22Rv1 (cell line): ENCODE data around the gene HIVEP3.

Experiments used
- H3K27ac ChIP-seq: fragments of 450-650 bp; 2 replicates; pipeline ENCODE4 v1.5.1; 2017
- ZFX ChIP-seq: fragments of 450-650 bp; IDR thresholded peaks from 2 replicates; pipeline ENCODE4 v1.6.1; 2017; ENCODE audit warnings: antibody characterized with exemption, borderline replicate concordance
- TF ChIP-seq, protein P1 (sequence below): fragments of 450-650 bp; IDR thresholded peaks from 2 replicates; pipeline ENCODE4 v1.5.1; 2017; ENCODE audit warnings: mild to moderate bottlenecking

The HIVEP3 gene

DNA sequence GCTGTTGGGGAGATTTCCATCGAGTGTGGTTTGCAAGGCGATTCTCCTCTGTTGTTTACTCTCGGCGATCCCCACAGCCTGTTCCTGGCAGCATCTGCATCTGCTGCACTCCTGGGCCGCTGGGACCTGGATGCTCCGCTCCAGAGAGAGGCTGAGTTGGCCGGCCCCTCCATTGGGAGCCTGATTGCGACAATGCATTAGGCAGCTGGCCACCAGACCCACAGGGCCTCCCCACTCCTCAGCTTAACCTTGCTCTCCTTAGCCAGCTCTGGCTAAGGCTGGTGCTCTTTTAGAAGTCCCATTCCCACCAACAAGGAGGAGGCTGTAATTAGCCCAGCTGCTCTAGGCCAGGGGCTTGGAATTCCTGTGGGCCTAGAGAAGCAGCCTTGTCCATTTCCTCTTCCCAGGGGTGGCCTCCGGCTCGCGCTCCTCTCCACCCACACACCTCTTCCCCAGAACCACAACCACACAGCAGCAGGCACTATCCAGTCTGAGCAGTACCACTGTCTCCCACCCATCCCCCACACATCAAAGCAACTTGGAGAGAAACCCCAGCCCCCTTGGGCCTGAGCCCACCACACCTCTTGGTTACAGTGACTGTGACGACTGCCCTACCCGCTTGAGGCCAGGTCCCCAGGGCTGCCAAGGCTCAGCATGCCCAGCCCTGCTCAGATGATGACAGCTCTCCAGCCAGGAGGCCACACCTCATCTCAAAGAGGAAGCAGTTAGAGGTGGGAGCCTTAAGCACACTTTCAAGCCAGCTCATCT is 240.4 kb downstream of the HIVEP3 start:
- no peak overlapping the region for H3K27ac ChIP-seq
- TF ChIP-seq, protein P1, sequence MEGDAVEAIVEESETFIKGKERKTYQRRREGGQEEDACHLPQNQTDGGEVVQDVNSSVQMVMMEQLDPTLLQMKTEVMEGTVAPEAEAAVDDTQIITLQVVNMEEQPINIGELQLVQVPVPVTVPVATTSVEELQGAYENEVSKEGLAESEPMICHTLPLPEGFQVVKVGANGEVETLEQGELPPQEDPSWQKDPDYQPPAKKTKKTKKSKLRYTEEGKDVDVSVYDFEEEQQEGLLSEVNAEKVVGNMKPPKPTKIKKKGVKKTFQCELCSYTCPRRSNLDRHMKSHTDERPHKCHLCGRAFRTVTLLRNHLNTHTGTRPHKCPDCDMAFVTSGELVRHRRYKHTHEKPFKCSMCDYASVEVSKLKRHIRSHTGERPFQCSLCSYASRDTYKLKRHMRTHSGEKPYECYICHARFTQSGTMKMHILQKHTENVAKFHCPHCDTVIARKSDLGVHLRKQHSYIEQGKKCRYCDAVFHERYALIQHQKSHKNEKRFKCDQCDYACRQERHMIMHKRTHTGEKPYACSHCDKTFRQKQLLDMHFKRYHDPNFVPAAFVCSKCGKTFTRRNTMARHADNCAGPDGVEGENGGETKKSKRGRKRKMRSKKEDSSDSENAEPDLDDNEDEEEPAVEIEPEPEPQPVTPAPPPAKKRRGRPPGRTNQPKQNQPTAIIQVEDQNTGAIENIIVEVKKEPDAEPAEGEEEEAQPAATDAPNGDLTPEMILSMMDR, result no peak
- no peak for TF ChIP-seq ZFX

DNA sequence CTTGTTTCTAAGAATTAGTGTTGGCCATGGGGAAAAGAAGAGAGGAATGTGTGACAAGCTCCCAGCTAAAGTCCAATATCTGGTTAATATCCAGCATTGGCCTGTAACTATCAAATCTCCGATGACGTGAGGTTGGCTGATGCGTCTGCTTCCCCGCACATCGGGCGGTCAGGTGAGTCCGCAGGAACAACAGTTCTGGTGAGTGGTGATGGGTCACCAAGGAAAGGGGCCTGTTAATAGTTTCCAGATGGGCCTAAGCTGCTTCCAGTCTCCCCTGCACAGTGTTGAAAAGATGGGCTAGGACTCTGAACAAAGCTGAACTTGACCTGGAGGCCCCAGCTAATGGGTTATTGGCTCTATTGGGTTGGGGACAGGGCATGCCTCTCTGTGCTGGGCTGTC is 241.1 kb downstream of the HIVEP3 start:
- H3K27ac ChIP-seq, result no peak overlapping the region
- TF ChIP-seq, protein P1, result no peak
- TF ChIP-seq ZFX, result no peak

DNA sequence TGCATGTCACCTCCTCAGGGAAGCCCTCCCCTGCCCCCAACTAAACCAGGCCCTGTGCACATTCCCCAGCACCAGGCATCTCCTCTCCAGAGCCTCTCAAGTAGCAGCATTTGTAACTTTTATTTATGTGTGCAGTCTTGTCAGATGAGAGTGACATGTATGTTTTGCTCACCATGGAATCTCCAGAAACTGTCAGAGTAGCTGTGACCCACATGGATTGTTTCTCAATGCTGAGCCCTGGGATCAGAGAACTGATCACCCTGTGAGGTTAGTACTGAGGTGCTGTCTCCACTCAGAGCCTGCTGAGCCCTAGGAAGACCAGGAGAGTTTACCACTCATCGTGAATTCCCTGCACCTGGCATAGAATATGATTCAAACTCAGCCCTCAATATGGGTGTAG is 243.3 kb downstream of the HIVEP3 start:
- TF ChIP-seq, protein P1, result no peak

DNA sequence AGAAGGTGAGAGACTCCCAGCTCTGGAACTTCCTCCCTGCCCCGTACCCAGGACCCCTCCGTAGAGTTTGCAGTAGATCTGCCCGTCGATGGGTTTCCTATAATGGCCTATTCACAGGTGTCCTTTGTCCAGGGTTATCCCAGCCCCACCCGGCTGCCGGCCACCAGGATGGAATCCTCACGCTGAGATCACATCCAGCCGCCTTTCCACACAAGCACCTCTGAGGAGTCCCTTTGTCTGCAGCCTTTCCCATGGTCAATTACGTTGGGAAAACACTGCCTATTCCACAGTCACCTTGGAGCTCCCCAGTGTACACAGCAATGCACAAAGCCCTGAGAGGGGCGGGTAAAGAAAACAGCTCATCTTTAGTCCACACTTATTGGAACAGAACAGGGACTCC is 244.2 kb downstream of the HIVEP3 start:
- TF ChIP-seq ZFX, result no peak
- TF ChIP-seq, protein P1, result no peak

More for the DNA sequence above, 243.3 kb downstream of the HIVEP3 start:
- H3K27ac ChIP-seq, result no peak overlapping the region

DNA sequence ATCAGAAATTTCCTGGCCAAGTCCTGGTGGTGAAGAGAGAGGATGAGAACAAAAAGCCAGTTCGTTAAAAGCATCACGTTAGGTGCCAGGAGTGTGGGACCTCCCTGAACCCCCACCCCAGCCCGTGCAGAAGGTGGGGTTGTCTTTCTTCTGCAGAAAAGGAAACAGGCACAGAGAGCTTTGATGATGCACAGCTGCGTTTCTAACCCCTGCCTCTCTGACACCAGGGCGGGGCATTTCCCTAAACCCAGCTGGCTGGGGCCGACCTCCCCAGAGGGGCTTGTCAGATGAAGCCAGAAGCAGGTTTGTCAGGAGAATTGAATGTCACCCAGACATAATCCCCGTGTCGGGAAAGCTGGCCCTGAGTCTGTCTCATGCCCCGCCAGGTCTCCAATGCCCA is 244.9 kb downstream of the HIVEP3 start:
- H3K27ac ChIP-seq, result no peak overlapping the region
- TF ChIP-seq, protein P1, result no peak
- no peak for TF ChIP-seq ZFX

More for the DNA sequence above, 244.2 kb downstream of the HIVEP3 start:
- H3K27ac ChIP-seq, result no peak overlapping the region

DNA sequence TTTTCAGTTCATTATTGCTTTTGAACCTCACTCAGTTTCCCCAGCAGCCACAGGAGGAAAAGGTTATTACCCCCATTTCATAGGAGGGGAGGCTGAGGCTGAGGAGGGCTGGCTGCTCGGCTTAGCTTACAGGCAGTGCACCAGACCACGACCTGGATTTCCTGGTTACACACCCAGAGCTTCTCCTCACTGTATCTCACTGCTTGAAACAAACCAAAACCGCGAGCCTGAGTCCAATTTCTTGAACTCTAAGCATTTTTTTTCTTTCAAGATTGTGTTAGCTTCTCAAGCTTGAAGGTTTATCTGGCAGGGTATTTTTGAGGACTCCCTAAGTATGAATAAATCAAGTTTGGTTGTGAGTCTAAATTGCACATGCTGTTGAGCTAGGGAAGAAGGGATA is 245.3 kb downstream of the HIVEP3 start:
- no peak for TF ChIP-seq ZFX
- TF ChIP-seq, protein P1, result no peak
- no peak overlapping the region for H3K27ac ChIP-seq

DNA sequence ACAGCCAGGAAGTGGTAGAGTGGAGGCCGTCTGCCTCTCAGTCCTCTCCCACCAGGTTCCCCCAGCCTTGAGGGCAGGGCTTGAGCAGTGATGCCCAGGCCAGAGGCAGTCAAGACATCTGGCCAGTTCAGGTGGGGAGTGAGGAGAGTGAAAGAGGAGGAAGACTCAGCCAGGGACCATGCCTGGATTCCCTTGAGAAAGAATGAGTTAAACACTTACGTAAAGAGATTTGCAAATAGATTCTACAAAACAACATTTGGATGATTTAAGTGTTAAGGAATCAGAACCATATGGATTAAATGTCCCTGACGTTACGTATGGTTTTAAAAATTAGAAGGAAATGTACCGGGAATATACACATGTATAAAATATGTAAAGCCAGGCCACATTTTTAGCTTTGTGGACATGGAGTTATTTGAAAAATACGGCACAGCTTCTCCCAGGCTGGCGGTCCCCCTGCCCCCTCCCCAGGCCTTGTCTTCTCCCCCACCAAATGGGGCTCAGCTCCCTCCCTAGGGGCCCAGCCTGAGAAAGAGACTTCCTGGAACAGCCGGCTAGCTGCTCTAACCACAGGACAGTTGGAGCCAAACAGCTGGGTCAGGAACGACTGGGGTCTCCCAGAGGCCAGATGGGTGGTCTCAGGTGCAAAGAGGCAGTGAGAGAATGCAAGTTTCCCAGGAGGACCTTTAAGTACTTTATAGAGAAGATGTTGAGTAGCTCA is 245.9 kb downstream of the HIVEP3 start:
- no peak overlapping the region for H3K27ac ChIP-seq
- TF ChIP-seq ZFX, result no peak
- TF ChIP-seq, protein P1, result no peak
